B cell (primary cell): ENCODE data around the gene DAB2IP. TPM values are rescaled to one million over a fixed set of nuclear protein-coding genes. Genes with fewer than 3 reads are reported as not detected.

Experiments
- ATAC-seq: fragments of 200-7000 bp; cut with Tn5 transposase; one replicate; pipeline ENCODE4 v1.10.0; 2021; ENCODE audit warnings: low read depth, mild to moderate bottlenecking, moderate number of reproducible peaks, moderate library complexity
- CTCF ChIA-PET: fragments of 350-600 bp; sonication (Branson Sonifier 250); formaldehyde crosslinking; loops from one replicate; lab custom pipeline; 2021; ENCODE audit warnings: antibody characterized with exemption, inconsistent platforms; lab: Charles Lee
- POLR2A ChIA-PET: fragments of 350-600 bp; sonication (Branson Sonifier 250); formaldehyde crosslinking; loops from one replicate; lab custom pipeline; 2021; ENCODE audit warnings: antibody characterized with exemption; lab: Charles Lee
- DNase-seq: peaks from one replicate; pipeline ENCODE4 v3.0.0; 2013
- H2AFZ ChIP-seq: 2 replicates; pipeline ENCODE4 v1.6.1; 2012; ENCODE audit warnings: mild to moderate bottlenecking, low read depth, low read length; ENCODE audit not compliant: insufficient read depth, poor library complexity, severe bottlenecking
- H3K27ac ChIP-seq, 2 donors: 1 replicate in 1 of 2; 2 replicates in 1 of 2; pipeline ENCODE4 v1.5.1; 2012 to 2013; ENCODE audit warnings: low read length in 2 of 2, mild to moderate bottlenecking in 2 of 2, moderate library complexity in 1 of 2
- H3K27me3 ChIP-seq, 4 experiments: fragments of 200-600 bp in 1 of 4; sonication (generic) in 1 of 4; replicated peaks in 1 of 4; 1 replicate in 2 of 4; 2 replicates in 2 of 4; pipeline versions ENCODE4 v1.6.1 to v1.7.0; 2013 to 2016; ENCODE audit warnings: low read length in 3 of 4, mild to moderate bottlenecking in 2 of 4, mixed read lengths in 1 of 4, moderate library complexity in 1 of 4; ENCODE audit not compliant: insufficient read depth in 4 of 4, control insufficient read depth in 3 of 4; ENCODE audit errors: control extremely low read depth in 1 of 4
- H3K36me3 ChIP-seq, 2 experiments: replicated peaks in 1 of 2; 1 replicate in 1 of 2; 2 replicates in 1 of 2; pipeline versions ENCODE4 v1.6.1 to v1.7.1; 2013; ENCODE audit warnings: low read length in 1 of 2; ENCODE audit not compliant: insufficient read depth in 2 of 2, control insufficient read depth in 1 of 2; ENCODE audit errors: control extremely low read depth in 1 of 2, extremely low read depth in 1 of 2
- H3K4me1 ChIP-seq, 2 donors: fragments of 200-600 bp in 1 of 2; sonication (generic) in 1 of 2; 1 replicate in 1 of 2; 2 replicates in 1 of 2; pipeline versions ENCODE4 v1.5.1 to v1.6.1; 2013 to 2017; ENCODE audit warnings: low read length in 2 of 2; ENCODE audit not compliant: control insufficient read depth in 2 of 2, insufficient read depth in 2 of 2
- H3K4me2 ChIP-seq: replicated peaks from 2 replicates; pipeline ENCODE3; 2012; ENCODE audit warnings: mild to moderate bottlenecking, low read depth, low read length; ENCODE audit not compliant: poor library complexity, severe bottlenecking
- H3K4me3 ChIP-seq, 5 experiments: fragments of 200-600 bp in 1 of 5; sonication (generic) in 1 of 5; 1 replicate in 3 of 5; 2 replicates in 2 of 5; pipeline versions ENCODE4 v1.5.1 to v1.7.0; 2011 to 2016; ENCODE audit warnings: low read length in 4 of 5, mild to moderate bottlenecking in 4 of 5, low read depth in 2 of 5, control low read depth in 1 of 5, moderate library complexity in 1 of 5; ENCODE audit not compliant: insufficient read depth in 1 of 5; ENCODE audit errors: control extremely low read depth in 1 of 5, extremely low read depth in 1 of 5
- H3K79me2 ChIP-seq: fragments of 200-600 bp; sonication (generic); one replicate; pipeline ENCODE4 v1.6.0; 2016; ENCODE audit warnings: low read length; ENCODE audit not compliant: control insufficient read depth, insufficient read depth
- H3K9ac ChIP-seq: fragments of 200-600 bp; sonication (generic); 2 replicates; pipeline ENCODE4 v1.6.1; 2017; ENCODE audit warnings: mild to moderate bottlenecking, low read length, moderate library complexity
- H3K9me3 ChIP-seq, 3 donors: one replicate each; pipeline versions ENCODE4 v1.6.1 to v1.7.1; 2013; ENCODE audit warnings: low read length in 2 of 3; ENCODE audit not compliant: control insufficient read depth in 2 of 3, insufficient read depth in 1 of 3; ENCODE audit errors: control extremely low read depth in 1 of 3
- H4K20me1 ChIP-seq: 2 replicates; pipeline ENCODE4 v1.6.0; 2012; ENCODE audit warnings: mild to moderate bottlenecking, low read length; ENCODE audit not compliant: insufficient read depth, control insufficient read depth, poor library complexity, severe bottlenecking
- H3K27ac Mint-ChIP-seq: one replicate; pipeline ENCODE4 v1.8.0; 2021; ENCODE audit warnings: mixed read lengths
- H3K27me3 Mint-ChIP-seq: one replicate; pipeline ENCODE4 v1.8.0; 2021; ENCODE audit warnings: mixed read lengths
- H3K4me1 Mint-ChIP-seq: one replicate; pipeline ENCODE4 v1.8.0; 2021; ENCODE audit warnings: mixed read lengths
- H3K4me3 Mint-ChIP-seq: one replicate; pipeline ENCODE4 v1.8.0; 2021; ENCODE audit warnings: mixed read lengths
- H3K9me3 Mint-ChIP-seq: one replicate; pipeline ENCODE4 v1.8.0; 2022; ENCODE audit warnings: mixed read lengths; ENCODE audit not compliant: insufficient read depth
- EZH2 ChIP-seq: IDR thresholded peaks from 2 replicates; pipeline ENCODE4 v1.6.1; 2012; ENCODE audit warnings: borderline replicate concordance, low read depth, mild to moderate bottlenecking, moderate library complexity, low read length; ENCODE audit not compliant: insufficient read depth, poor library complexity, severe bottlenecking
- WGBS: methylation state at CpG from one replicate; pipeline ENCODE4 v1.1.5; 2013; ENCODE audit warnings: missing lambda C conversion rate; ENCODE audit not compliant: insufficient coverage; 5-methylcytosine and 5-hydroxymethylcytosine counted together
- intact Hi-C: fragments of 100-400 bp; cut with micrococcal nuclease; formaldehyde crosslinking; loops from one replicate; pipeline ENCODE4 v1.10.0; 2022
- polyA plus RNA-seq: library from polyadenylated mRNA; depleted of rRNA; stranded (reverse); fragments of >200 nt; gene quantifications from 2 replicates; pipeline ENCODE4 v1.2.3, GENCODE V29; 2012
- total RNA-seq, 2 donors: library from RNA; stranded (reverse); fragments of 120-200 nt in 1 of 2; gene quantifications; 1 replicate in 1 of 2; 2 replicates in 1 of 2; pipeline versions ENCODE4 v1.2.3 to v1.2.4, GENCODE V29; 2013 to 2022
- TF ChIP-seq, protein P1 (sequence below): fragments of 200-600 bp; IDR thresholded peaks from one replicate; pipeline ENCODE4 v1.8.0; 2022; ENCODE audit warnings: antibody characterized with exemption, mild to moderate bottlenecking

Gene DAB2IP
- total and polyA plus RNA-seq, 2 donors (not counting 1 experiment from before 2014, with no cell fraction given), result 1.1 to 3.9 TPM

DNA sequence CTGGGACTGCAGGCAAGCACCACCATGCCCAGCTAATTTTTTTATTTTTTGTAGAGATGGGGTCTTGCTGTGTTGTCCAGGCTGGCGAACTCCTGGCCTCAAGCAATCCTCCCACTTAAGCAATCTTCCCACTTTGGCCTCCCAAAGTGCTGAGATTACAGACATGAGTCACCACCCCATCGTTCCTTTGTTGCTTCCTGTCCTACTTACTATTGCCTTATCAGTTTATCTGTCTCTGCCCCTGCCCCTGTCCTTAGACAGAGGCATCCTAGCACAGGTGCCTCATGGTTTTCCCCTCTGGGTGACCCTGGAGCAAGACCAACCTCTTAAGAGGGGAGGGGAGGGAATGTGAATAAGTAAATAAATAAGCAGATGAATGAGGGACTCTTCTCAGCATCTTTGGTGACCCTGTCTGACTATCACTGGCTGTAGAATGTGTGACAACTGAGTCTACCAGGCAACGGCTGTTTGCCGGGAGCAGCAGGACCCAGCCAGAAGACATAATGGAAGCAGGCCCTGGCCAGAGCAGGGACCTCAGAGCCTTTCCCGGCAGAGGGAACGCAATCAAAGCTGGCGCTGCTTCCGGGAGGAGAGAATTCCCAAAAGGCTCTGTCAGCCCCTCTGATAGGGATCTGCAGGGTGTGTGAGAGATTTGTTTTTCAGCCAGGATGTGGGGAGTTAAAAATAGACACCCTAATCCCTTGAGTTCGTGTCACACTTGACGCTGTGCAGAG lies 43.8 kb upstream of the DAB2IP start:
- ChIA-PET CTCF (no interaction called here), POLR2A (no interaction called here)
- Mint-ChIP-seq H3K4me3 (no peak overlapping the region), H3K27me3 (peaks cover 55% of the 10 kb centered on the region), H3K27ac (no peak overlapping the region), H3K9me3 (no peaks in the 10 kb centered on the region), H3K4me1 (peaks cover 5% of the 10 kb centered on the region)
- ATAC-seq, result no peak
- Histone ChIP-seq H3K27ac (no peak overlapping the region), H4K20me1 (no peaks in the 10 kb centered on the region), H3K9ac (no peak overlapping the region), H3K27me3 (peaks cover 0 to 38% (median 2%) of the 10 kb centered on the region in 4 experiments), H3K9me3 (no peaks in the 10 kb centered on the region), H3K4me3 (no peak overlapping the region), H3K79me2 (no peaks in the 10 kb centered on the region), H2AFZ (no peak overlapping the region), H3K4me1 (peaks cover 3 to 4% of the 10 kb centered on the region in 2 donors), H3K36me3 (no peaks in the 10 kb centered on the region), H3K4me2 (no peak overlapping the region)
- 22% methylated on average over 8 of the region's 10 CpGs for WGBS
- TF ChIP-seq, protein P1, sequence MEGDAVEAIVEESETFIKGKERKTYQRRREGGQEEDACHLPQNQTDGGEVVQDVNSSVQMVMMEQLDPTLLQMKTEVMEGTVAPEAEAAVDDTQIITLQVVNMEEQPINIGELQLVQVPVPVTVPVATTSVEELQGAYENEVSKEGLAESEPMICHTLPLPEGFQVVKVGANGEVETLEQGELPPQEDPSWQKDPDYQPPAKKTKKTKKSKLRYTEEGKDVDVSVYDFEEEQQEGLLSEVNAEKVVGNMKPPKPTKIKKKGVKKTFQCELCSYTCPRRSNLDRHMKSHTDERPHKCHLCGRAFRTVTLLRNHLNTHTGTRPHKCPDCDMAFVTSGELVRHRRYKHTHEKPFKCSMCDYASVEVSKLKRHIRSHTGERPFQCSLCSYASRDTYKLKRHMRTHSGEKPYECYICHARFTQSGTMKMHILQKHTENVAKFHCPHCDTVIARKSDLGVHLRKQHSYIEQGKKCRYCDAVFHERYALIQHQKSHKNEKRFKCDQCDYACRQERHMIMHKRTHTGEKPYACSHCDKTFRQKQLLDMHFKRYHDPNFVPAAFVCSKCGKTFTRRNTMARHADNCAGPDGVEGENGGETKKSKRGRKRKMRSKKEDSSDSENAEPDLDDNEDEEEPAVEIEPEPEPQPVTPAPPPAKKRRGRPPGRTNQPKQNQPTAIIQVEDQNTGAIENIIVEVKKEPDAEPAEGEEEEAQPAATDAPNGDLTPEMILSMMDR, result no peak
- no peak for TF ChIP-seq EZH2
- intact Hi-C loops, result no loop called here
- DNase-seq, result no peak

DNA sequence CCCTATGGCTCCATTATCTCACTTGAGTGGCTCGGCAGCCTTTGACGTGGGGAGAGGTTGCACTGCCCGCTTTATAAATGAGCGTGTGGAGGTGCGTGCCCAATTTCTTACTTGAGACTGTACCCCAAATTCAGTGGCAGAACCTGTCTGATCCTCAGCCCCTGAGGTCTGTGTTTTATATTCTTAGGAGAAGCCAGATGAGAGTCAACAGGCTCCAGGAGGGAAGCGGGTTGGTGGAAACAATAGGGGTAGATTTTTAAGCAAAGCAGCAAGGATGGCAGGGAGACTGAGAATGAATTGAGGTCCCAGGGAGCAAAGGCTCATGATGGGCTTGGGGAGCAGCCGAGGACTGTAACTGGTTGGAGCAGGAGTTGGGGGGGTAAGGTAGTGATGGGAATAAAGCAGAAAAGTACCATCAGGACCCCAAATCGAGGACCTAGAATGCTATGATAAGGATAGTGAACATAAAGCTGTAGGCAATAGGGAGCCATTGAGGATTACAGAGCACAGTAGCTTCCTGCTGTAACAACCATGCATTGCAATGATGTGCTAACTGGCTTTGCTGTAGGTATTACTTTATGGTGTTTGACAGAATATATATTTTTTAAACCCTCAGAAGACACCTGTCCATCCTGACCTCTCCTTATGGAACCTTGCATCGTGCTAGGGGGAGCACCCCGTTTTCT lies 43.1 kb upstream of the DAB2IP start:
- WGBS, result 54% methylated on average over 8 of the region's 10 CpGs
- Histone ChIP-seq H3K27me3 (peaks cover 0 to 37% (median 3%) of the 10 kb centered on the region in 4 experiments), H3K27ac (no peak overlapping the region), H3K4me1 (peaks cover 10 to 11% of the 10 kb centered on the region in 2 donors), H3K9ac (no peak overlapping the region), H3K9me3 (no peaks in the 10 kb centered on the region), H3K4me2 (no peak overlapping the region), H4K20me1 (no peaks in the 10 kb centered on the region), H3K79me2 (no peaks in the 10 kb centered on the region), H3K36me3 (no peaks in the 10 kb centered on the region), H2AFZ (no peak overlapping the region), H3K4me3 (no peak overlapping the region)
- H3K27ac Mint-ChIP-seq, result no peak overlapping the region
- H3K27me3 Mint-ChIP-seq, result peaks cover 54% of the 10 kb centered on the region
- DNase-seq (no peak), ATAC-seq (no peak)
- POLR2A ChIA-PET, result no interaction called here
- TF ChIP-seq EZH2, result no peak
- TF ChIP-seq, protein P1, result no peak
- H3K9me3 Mint-ChIP-seq, result no peaks in the 10 kb centered on the region
- H3K4me1 Mint-ChIP-seq, result peaks cover 10% of the 10 kb centered on the region
- intact Hi-C loops, result no loop called here
- CTCF ChIA-PET, result no interaction called here
- H3K4me3 Mint-ChIP-seq, result no peak overlapping the region
